Measurements from ENCODE around the gene MINAR1.

The MINAR1 gene

GRCh38 chr15:79432345-79433275 lies 474 bp downstream of the MINAR1 start:
- no peaks in the 10 kb centered on the region for H3K79me2 ChIP-seq (ENCODE audit: insufficient read depth, low read depth)
- no peak overlapping the region for H3K9ac ChIP-seq
- no peak overlapping the region for H3K4me2 ChIP-seq
- no peaks in the 10 kb centered on the region for H4K20me1 ChIP-seq (ENCODE audit: insufficient read depth)
- no peaks in the 10 kb centered on the region for H3K4me1 ChIP-seq (ENCODE audit: low read depth, poor library complexity, severe bottlenecking)
- no peak overlapping the region for H3K4me3 ChIP-seq (IDR thresholded peaks at IDR 0.05; ENCODE audit: insufficient read depth, low read depth, low read length)
- H3K27me3 ChIP-seq (ENCODE audit: insufficient read depth, low read depth): no peaks in the 10 kb centered on the region
- no peak overlapping the region for H2AFZ ChIP-seq (ENCODE audit: low read depth)
- H3K27ac ChIP-seq: no peak overlapping the region
- no peak for TF ChIP-seq CTCF (conservative IDR thresholded peaks at IDR 0.05; ENCODE audit: low read depth, low read length)
- H3K36me3 ChIP-seq (ENCODE audit: insufficient read depth): no peaks in the 10 kb centered on the region

GRCh38 chr15:79433276-79433990 lies 1.3 kb downstream of the MINAR1 start:
- Histone ChIP-seq H3K4me2 (no peak overlapping the region), H3K36me3 (ENCODE audit: insufficient read depth) (no peaks in the 10 kb centered on the region), H3K4me3 (IDR thresholded peaks at IDR 0.05; ENCODE audit: insufficient read depth, low read depth, low read length) (no peak overlapping the region), H4K20me1 (ENCODE audit: insufficient read depth) (no peaks in the 10 kb centered on the region), H3K27me3 (ENCODE audit: insufficient read depth, low read depth) (no peaks in the 10 kb centered on the region), H3K79me2 (ENCODE audit: insufficient read depth, low read depth) (no peaks in the 10 kb centered on the region), H3K27ac (no peak overlapping the region), H3K9ac (no peak overlapping the region), H3K4me1 (ENCODE audit: low read depth, poor library complexity, severe bottlenecking) (no peaks in the 10 kb centered on the region), H2AFZ (ENCODE audit: low read depth) (no peak overlapping the region)
- TF ChIP-seq CTCF (conservative IDR thresholded peaks at IDR 0.05; ENCODE audit: low read depth, low read length): no peak

GRCh38 chr15:79434361-79434760 lies 2.2 kb downstream of the MINAR1 start:
- H3K4me2 ChIP-seq: no peak overlapping the region
- H3K4me1 ChIP-seq (ENCODE audit: low read depth, poor library complexity, severe bottlenecking): no peaks in the 10 kb centered on the region
- H3K79me2 ChIP-seq (ENCODE audit: insufficient read depth, low read depth): no peaks in the 10 kb centered on the region
- no peak overlapping the region for H3K27ac ChIP-seq
- H3K27me3 ChIP-seq (ENCODE audit: insufficient read depth, low read depth): no peaks in the 10 kb centered on the region
- H3K9ac ChIP-seq: no peak overlapping the region
- no peaks in the 10 kb centered on the region for H3K36me3 ChIP-seq (ENCODE audit: insufficient read depth)
- no peak overlapping the region for H3K4me3 ChIP-seq (IDR thresholded peaks at IDR 0.05; ENCODE audit: insufficient read depth, low read depth, low read length)
- no peaks in the 10 kb centered on the region for H4K20me1 ChIP-seq (ENCODE audit: insufficient read depth)
- H2AFZ ChIP-seq (ENCODE audit: low read depth): no peak overlapping the region
- TF ChIP-seq CTCF (conservative IDR thresholded peaks at IDR 0.05; ENCODE audit: low read depth, low read length): no peak

- no peak overlapping the region for H3K4me2 ChIP-seq
- H2AFZ ChIP-seq (ENCODE audit: low read depth): no peak overlapping the region
- no peaks in the 10 kb centered on the region for H3K4me1 ChIP-seq (ENCODE audit: low read depth, poor library complexity, severe bottlenecking)
- no peaks in the 10 kb centered on the region for H3K27me3 ChIP-seq (ENCODE audit: insufficient read depth, low read depth)
- H3K79me2 ChIP-seq (ENCODE audit: insufficient read depth, low read depth): no peaks in the 10 kb centered on the region
- no peak overlapping the region for H3K27ac ChIP-seq
- no peak for TF ChIP-seq CTCF (conservative IDR thresholded peaks at IDR 0.05; ENCODE audit: low read depth, low read length)
- no peaks in the 10 kb centered on the region for H3K36me3 ChIP-seq (ENCODE audit: insufficient read depth)
- no peaks in the 10 kb centered on the region for H4K20me1 ChIP-seq (ENCODE audit: insufficient read depth)
- no peak overlapping the region for H3K4me3 ChIP-seq (IDR thresholded peaks at IDR 0.05; ENCODE audit: insufficient read depth, low read depth, low read length)
- no peak overlapping the region for H3K9ac ChIP-seq
Measured at GRCh38 chr15:79436037-79436780, 4.1 kb downstream of the MINAR1 start.
